Transverse colon (tissue), 4 donors: ENCODE data around the gene PLPP3. TPM values are rescaled to one million over a fixed set of nuclear protein-coding genes. Genes with fewer than 3 reads are reported as not detected.

Source experiments
- DNase-seq: peaks from one replicate; pipeline ENCODE4 v3.0.0-alpha.2; 2019
- H3K27ac ChIP-seq, 4 donors: fragments of 200-600 bp; sonication (generic); 2 replicates each; pipeline ENCODE4 v1.5.1; 2016 to 2018; ENCODE audit warnings: inconsistent platforms in 4 of 4
- H3K27me3 ChIP-seq: fragments of 200-600 bp; sonication (generic); 2 replicates; pipeline ENCODE4 v1.5.1; 2017; ENCODE audit warnings: inconsistent platforms
- H3K36me3 ChIP-seq, 4 donors: fragments of 200-600 bp; sonication (generic); 2 replicates each; pipeline ENCODE4 v1.5.1; 2017 to 2019; ENCODE audit warnings: inconsistent platforms in 4 of 4
- H3K4me1 ChIP-seq, 4 donors: fragments of 200-600 bp; sonication (generic); 2 replicates each; pipeline ENCODE4 v1.5.1; 2017 to 2020; ENCODE audit warnings: inconsistent platforms in 4 of 4
- H3K4me3 ChIP-seq, 4 donors: fragments of 200-600 bp; sonication (generic); 1 replicate in 1 of 4; 2 replicates in 3 of 4; pipeline versions ENCODE4 v1.5.1 to v1.6.1; 2017 to 2019; ENCODE audit warnings: inconsistent platforms in 4 of 4
- H3K9me3 ChIP-seq, 2 donors: fragments of 200-600 bp; sonication (generic); 2 replicates each; pipeline ENCODE4 v1.5.1; 2017 to 2019; ENCODE audit warnings: inconsistent platforms in 2 of 2
- EP300 ChIP-seq: sonication (generic); formaldehyde crosslinking; IDR thresholded peaks from one replicate; pipeline ENCODE4 v1.6.1; 2017; ENCODE audit warnings: antibody characterized with exemption, low read depth
- POLR2A ChIP-seq: fragments of 450-650 bp; IDR thresholded peaks from one replicate; pipeline ENCODE4 v1.6.1; 2016; ENCODE audit warnings: antibody characterized with exemption, mild to moderate bottlenecking, moderate library complexity
- POLR2AphosphoS5 ChIP-seq, 3 donors: sonication (generic); formaldehyde crosslinking; IDR thresholded peaks; one replicate each; pipeline ENCODE4 v1.6.1; 2016; ENCODE audit warnings: antibody characterized with exemption in 3 of 3
- WGBS, 2 donors: methylation state at CpG; one replicate each; pipeline ENCODE4 v1.1.5; 2018; ENCODE audit warnings: low coverage in 1 of 2; 5-methylcytosine and 5-hydroxymethylcytosine counted together
- in situ Hi-C, 4 donors: fragments of 200-750 bp; cut with MboI; loops; one replicate each; pipeline versions ENCODE4 v1.15.0 to v1.15.1; 2017; ENCODE audit warnings: low sequenced_read_pairs in 3 of 4, low pct_ligation_motif_present in 1 of 4, low pct_unique_long_range_greater_than_20kb in 1 of 4
- intact Hi-C: fragments of 100-400 bp; cut with DNase I; formaldehyde crosslinking; loops from one replicate; pipeline ENCODE4 v1.15.1; 2023; ENCODE audit warnings: low total_unique reads
- total RNA-seq, 4 donors: library from RNA; depleted of rRNA; stranded (reverse); fragments of >200 nt; gene quantifications; one replicate each; pipeline ENCODE4 v1.1.0, GENCODE V29; 2016
- TF ChIP-seq, protein P1 (sequence below), 5 experiments: fragments of 200-600 bp in 3 of 5; fragments of 450-650 bp in 2 of 5; sonication (generic) in 3 of 5; IDR thresholded peaks; 1 replicate in 2 of 5; 2 replicates in 3 of 5; pipeline ENCODE4 v1.5.1; 2016 to 2017; ENCODE audit warnings: antibody characterized with exemption in 5 of 5, inconsistent platforms in 3 of 5, mild to moderate bottlenecking in 2 of 5, moderate library complexity in 1 of 5

Gene PLPP3
- total RNA-seq, 4 donors from 2014 or later = 51.2 to 75.1 (median 63.3) TPM

DNA sequence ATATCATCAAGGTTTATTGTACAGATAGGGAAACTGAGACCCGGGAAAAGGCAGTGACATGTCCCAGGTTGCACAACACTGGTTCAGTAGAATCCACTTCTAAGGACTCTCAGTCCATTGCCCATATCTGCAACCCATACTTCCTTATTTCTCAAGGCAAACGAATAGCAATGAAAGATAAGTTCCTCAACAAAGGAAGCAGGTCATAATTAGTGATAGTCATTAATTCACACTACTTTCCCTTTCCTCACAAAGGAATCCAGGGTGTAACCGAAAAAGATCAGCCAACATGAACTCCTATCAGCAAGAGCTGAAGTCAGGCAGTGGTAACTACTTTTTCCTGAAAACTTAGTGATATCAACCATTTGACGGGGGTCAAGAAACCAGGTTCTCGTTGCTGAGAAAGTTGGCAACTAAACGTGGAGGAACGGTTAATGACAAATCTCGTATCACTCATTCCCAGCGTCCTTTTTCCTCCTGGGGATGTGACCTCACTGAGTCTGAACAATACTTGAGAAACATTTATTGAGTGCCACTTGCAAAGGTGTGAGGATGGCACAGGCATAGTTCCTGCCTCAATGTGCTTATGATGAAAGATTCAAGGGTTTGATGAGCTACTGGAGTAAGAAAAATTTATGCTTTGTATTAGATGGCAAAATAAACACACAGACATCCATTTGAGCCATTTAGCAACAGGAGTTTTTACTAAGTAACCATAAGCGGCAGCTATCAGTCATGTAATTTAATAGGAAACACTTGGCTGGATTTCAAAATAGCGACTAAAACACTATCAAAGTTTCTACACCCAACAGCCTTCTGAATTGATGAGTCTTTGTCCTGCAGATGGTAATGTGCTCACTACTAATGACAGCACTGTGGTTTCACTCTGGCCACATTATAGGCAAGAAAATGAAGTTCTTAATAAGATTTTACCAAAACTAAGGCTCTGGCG lies 82.3 kb downstream of the PLPP3 start:
- 75 to 77% methylated on average over 8 to 12 of the region's 12 CpGs for WGBS, 2 donors
- no peaks in the 10 kb centered on the region for H3K9me3 ChIP-seq
- H3K27me3 ChIP-seq = no peaks in the 10 kb centered on the region
- no peak overlapping the region for H3K27ac ChIP-seq
- no peak for DNase-seq
- TF ChIP-seq POLR2A = no peak
- no peak overlapping the region for H3K4me3 ChIP-seq
- in situ Hi-C loops (no loop called here), intact Hi-C loops (no loop called here)
- no peaks in the 10 kb centered on the region for H3K4me1 ChIP-seq
- peaks cover 0 to 21% (median 4%) of the 10 kb centered on the region in 4 donors for H3K36me3 ChIP-seq

DNA sequence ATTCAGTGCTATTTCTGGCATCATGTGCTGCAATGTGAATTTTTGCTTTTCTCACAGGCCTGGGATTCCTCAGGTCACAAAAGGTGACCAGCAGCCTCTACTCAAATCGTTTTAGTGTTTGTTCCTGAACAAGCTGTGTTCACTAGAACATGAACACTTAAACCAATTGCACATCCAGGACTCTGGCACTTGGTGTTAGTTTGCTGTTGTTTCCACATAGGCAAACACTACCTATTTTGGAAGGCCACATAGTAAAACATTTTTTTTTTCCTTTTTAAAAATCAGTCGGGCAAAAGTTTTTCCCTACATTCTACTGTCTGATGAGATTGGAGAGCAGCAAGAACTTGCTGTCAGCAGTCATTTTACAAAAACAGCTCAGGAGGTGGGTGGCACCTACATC lies 83.2 kb downstream of the PLPP3 start:
- Histone ChIP-seq H3K27ac (no peak overlapping the region), H3K36me3 (peaks cover 0 to 21% (median 4%) of the 10 kb centered on the region in 4 donors), H3K9me3 (no peaks in the 10 kb centered on the region), H3K4me1 (peaks cover 0 to 4% (median 0%) of the 10 kb centered on the region in 4 donors), H3K27me3 (no peaks in the 10 kb centered on the region), H3K4me3 (no peak overlapping the region)
- in situ Hi-C loops = no loop called here
- intact Hi-C loops = no loop called here
- 55 to 56% methylated on average over 2 of the region's 2 CpGs for WGBS, 2 donors
- DNase-seq = no peak
- TF ChIP-seq, protein P1, sequence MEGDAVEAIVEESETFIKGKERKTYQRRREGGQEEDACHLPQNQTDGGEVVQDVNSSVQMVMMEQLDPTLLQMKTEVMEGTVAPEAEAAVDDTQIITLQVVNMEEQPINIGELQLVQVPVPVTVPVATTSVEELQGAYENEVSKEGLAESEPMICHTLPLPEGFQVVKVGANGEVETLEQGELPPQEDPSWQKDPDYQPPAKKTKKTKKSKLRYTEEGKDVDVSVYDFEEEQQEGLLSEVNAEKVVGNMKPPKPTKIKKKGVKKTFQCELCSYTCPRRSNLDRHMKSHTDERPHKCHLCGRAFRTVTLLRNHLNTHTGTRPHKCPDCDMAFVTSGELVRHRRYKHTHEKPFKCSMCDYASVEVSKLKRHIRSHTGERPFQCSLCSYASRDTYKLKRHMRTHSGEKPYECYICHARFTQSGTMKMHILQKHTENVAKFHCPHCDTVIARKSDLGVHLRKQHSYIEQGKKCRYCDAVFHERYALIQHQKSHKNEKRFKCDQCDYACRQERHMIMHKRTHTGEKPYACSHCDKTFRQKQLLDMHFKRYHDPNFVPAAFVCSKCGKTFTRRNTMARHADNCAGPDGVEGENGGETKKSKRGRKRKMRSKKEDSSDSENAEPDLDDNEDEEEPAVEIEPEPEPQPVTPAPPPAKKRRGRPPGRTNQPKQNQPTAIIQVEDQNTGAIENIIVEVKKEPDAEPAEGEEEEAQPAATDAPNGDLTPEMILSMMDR (IDR thresholded peaks at IDR 0.05) = no peak
- no peak for TF ChIP-seq POLR2AphosphoS5 (IDR thresholded peaks at IDR 0.05)
- TF ChIP-seq POLR2A = no peak
- TF ChIP-seq EP300 = no peak

DNA sequence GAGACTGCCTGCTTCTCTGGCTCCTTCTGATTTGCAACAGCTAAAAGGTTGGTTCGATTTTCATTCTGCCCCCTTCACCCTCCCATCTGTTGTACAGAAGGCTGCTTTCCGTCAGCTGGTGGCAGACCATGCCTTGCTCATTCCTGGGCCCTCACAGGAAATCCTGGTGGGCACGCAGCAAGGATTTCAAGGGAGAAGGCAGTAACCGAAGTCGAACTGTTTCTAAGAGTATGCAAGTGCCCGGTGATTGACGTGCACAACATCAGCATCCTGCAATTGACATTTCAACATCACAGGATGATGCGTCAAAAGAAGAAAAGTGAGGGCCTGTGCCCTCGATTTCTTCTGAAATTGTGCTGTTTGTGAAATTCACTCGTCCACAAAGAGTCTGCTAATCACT lies 83.8 kb downstream of the PLPP3 start:
- DNase-seq = no peak
- TF ChIP-seq EP300 (no peak), POLR2AphosphoS5 (IDR thresholded peaks at IDR 0.05) (no peak), POLR2A (no peak)
- TF ChIP-seq, protein P1 (IDR thresholded peaks at IDR 0.05) = no peak
- Histone ChIP-seq H3K9me3 (no peaks in the 10 kb centered on the region), H3K4me1 (peaks cover 0 to 4% (median 0%) of the 10 kb centered on the region in 4 donors), H3K36me3 (peaks cover 0 to 21% (median 4%) of the 10 kb centered on the region in 4 donors), H3K27me3 (no peaks in the 10 kb centered on the region), H3K4me3 (no peak overlapping the region), H3K27ac (no peak overlapping the region)
- intact Hi-C loops = no loop called here
- 84 to 89% methylated on average over 3 to 10 of the region's 10 CpGs for WGBS, 2 donors
- in situ Hi-C loops = no loop called here

DNA sequence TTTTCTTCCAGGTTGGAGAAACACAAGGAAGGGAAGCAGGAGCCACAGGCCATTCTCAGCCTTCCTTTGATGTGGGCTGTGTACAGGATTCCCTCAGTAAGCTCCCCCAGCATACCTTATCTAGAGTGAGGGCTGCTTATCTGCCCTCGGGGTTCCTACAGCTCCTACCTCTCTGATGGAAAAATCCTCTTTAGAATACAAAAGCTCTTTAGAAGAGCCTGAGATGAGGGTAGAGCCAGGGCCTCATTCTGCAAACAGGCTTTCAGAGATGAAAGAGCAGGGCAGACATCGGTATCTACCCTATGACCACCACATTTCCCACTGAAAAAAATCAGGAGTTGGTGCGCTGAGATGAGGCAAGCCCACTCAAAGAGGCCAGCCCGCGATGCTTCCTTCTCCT lies 85.1 kb downstream of the PLPP3 start:
- TF ChIP-seq EP300 = no peak
- no peak for TF ChIP-seq POLR2A
- TF ChIP-seq POLR2AphosphoS5 (IDR thresholded peaks at IDR 0.05) = no peak
- TF ChIP-seq, protein P1 (IDR thresholded peaks at IDR 0.05) = no peak
- Histone ChIP-seq H3K27me3 (no peaks in the 10 kb centered on the region), H3K36me3 (peaks cover 0 to 21% (median 4%) of the 10 kb centered on the region in 4 donors), H3K27ac (no peak overlapping the region), H3K4me1 (peaks cover 0 to 4% (median 0%) of the 10 kb centered on the region in 4 donors), H3K9me3 (no peaks in the 10 kb centered on the region), H3K4me3 (no peak overlapping the region)
- in situ Hi-C loops = no loop called here
- DNase-seq = no peak
- intact Hi-C loops = no loop called here
- WGBS, 2 donors = 91% methylated on average over 5 of the region's 5 CpGs; no CpG with 5 or more reads in 1 of the 2 donors
